ENCODE results near the gene CD109.
"Not testable (repeated sequence)": the region's sequence is repeated elsewhere in the genome, so short reads cannot be mapped to it uniquely, and the experiment has no call there.

The CD109 gene

DNA sequence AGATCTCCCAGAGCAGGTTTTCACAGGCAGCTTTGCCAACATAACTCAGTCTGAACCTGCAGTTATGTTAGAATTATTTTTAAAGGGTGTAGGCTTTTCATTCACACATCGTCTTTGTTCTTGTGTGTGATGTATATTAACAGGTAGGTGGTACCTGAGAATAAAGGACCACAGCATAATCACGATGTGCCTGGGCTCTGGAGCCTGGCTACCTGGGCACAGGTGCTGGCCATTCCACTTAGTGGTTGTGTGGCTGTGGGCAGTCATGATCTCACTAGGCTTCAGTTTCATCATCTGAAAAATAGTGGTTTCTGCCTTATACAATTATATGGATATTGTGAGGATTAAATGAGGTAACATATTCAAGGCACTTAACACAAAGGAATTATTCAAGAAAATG, 6.4 kb downstream of the CD109 start:
- TF ChIP-seq GATA1 (IDR thresholded peaks at IDR 0.05; ENCODE audit: low read depth, low read length), result no peak
- no peak for TF ChIP-seq POLR2A (IDR thresholded peaks at IDR 0.05; ENCODE audit: low read length)
- DNase-seq, result no peak

DNA sequence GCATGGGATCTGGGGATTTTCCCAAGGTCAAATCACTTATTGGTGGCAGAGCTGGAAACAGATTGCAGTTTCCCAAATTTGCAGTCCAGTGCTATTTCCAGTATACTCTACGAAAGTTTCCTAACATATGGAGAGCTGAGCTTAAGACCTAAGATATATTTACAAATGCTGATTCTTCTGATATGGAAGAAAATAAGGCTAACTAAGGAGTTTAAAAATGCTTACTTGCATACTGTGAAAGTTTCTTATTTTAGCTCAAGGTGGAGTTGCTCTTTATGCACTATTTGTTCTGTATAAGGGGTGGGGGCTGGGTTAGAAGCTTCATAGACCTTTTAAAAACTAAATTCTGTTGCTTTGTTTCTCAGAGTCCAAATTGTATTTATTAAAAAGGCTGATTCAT, 7.5 kb downstream of the CD109 start:
- TF ChIP-seq POLR2A (IDR thresholded peaks at IDR 0.05; ENCODE audit: low read length), result no peak
- no peak for TF ChIP-seq GATA1 (IDR thresholded peaks at IDR 0.05; ENCODE audit: low read depth, low read length)
- no peak for DNase-seq

DNA sequence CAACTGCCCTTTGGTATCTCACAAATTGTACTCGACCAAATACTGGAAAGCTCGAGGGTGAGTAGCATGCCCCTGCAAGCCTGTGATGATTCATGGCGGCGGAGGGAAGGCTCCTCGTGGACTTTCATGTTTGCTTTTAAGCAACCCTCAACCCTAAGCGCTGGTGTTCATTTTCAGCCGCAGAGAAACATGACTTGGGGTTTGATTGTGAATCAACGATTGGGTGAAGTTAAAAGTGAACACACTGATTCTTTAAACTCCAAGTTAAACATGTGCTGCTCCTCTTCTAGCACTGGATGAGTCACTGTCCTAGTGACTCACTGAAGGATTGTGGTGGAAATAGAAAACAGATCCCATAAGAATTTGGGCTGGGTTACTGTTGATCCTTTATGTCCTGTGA, 8.3 kb downstream of the CD109 start:
- no peak for DNase-seq
- TF ChIP-seq GATA1 (IDR thresholded peaks at IDR 0.05; ENCODE audit: low read depth, low read length) (no peak), POLR2A (IDR thresholded peaks at IDR 0.05; ENCODE audit: low read length) (no peak)

DNA sequence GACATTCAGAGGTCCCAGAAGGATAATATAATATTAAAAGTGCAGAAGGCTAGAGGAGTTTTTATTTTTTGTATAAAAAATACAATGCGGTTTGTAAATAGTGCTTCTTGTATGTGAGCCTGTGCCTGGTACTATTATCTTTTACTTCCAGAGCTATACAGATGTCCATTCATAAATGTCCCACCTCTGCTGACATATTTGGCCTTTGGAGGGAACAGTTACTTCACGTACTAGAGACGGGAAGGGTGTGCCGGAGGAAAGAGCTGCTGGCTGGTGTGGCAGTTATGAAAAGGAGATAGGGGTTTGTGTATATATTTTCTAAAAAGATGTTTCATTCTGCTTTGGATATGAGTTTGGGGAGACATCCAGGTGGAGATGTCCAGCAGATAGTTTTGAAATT, 8.8 kb downstream of the CD109 start:
- TF ChIP-seq GATA1 (IDR thresholded peaks at IDR 0.05; ENCODE audit: low read depth, low read length) (no peak), POLR2A (IDR thresholded peaks at IDR 0.05; ENCODE audit: low read length) (no peak)
- DNase-seq, result no peak

DNA sequence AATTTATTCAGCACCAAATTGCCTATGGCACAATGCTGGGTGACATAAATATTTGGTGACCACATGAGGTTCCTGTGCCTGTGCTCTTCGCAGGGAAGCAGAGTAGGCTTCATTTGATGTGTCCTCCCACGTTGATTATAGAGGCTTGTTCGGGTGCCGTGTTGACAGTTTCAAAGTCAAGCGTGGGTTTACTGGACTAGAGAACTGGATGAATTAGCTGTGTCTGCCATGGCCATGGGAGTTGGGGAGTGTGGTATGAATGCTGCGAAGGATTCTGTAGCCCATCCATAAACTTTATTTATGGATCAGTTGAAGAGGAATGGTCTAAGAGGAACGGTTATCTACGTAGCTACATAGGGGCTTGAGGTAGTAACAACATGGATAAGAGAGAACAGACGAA, 11.0 kb downstream of the CD109 start:
- TF ChIP-seq GATA1 (IDR thresholded peaks at IDR 0.05; ENCODE audit: low read depth, low read length) (no peak), POLR2A (IDR thresholded peaks at IDR 0.05; ENCODE audit: low read length) (no peak)
- no peak for DNase-seq

DNA sequence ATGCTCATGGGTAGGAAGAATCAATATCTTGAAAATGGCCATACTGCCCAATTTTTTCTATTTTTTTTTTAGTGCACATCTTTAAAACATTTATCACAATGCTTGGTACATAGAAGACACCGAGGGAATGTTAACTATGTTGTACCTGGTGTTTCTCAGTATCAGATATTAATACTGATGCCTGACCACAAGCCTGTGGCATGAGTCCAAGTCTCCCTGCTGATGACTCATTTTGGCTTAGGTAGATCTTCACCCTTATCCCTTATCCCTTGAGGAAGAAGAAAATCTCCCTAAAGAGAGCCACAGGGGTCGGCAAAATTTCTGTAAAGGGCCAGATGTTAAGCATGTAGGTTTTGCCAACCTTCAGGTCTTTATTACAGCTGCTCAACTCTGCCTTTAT, 14.5 kb downstream of the CD109 start:
- TF ChIP-seq GATA1 (IDR thresholded peaks at IDR 0.05; ENCODE audit: low read depth, low read length), result no peak
- TF ChIP-seq POLR2A (IDR thresholded peaks at IDR 0.05; ENCODE audit: low read length), result no peak
- peak in 1 of 2 experiments; percentile 5 for DNase-seq

DNA sequence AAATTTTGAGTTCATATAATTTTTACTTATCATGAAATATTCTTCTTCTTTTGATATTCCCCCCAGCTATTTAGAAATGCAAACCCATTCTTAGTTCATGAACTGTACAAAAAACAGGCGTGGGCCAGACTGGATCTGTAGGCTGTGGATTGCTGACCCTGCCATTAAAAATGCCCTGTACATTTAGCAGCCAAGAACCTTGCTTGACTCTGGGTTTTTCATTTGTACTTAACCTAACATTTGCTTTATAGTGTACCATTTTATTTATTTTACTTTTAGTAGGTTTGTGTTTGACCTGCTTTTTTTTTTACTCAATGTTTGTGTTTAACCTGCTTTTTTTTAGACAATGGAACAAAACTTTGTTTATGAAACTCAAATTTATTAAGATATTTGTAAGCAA, 14.9 kb downstream of the CD109 start:
- DNase-seq, result no peak
- no peak for TF ChIP-seq POLR2A (IDR thresholded peaks at IDR 0.05; ENCODE audit: low read length)
- no peak for TF ChIP-seq GATA1 (IDR thresholded peaks at IDR 0.05; ENCODE audit: low read depth, low read length)

DNA sequence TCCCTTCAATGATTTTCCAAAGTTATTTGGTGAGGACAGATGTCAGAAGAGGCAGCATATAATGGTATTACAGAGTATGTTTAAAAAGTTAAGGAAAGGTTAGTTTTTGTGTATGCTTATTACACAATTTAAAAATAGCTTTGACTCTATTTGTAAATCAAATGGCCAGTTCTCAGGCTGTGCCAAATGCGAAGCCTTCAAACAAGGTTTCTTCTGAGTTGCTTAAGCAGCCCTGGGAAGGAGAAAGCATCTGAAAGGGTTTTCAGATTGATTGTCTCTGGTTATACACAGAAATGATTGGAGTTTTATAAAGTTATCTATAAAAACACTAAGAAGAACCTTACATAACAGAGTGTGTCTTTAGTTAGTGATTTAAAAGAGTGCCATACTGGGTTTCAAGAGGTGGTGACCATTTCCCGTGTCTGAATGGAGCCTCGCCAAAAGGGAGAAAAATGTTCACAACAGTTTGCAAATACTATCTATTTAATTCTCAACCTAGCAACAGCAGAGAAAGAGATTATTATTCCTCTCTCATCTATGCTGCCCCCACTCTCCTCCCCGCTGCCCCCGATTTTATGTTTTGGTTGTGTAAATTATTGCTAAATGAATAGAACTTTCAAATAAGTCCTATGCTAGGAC, 16.7 kb downstream of the CD109 start:
- no peak for DNase-seq
- TF ChIP-seq POLR2A (IDR thresholded peaks at IDR 0.05; ENCODE audit: low read length), result no peak
- TF ChIP-seq GATA1 (IDR thresholded peaks at IDR 0.05; ENCODE audit: low read depth, low read length), result no peak

DNA sequence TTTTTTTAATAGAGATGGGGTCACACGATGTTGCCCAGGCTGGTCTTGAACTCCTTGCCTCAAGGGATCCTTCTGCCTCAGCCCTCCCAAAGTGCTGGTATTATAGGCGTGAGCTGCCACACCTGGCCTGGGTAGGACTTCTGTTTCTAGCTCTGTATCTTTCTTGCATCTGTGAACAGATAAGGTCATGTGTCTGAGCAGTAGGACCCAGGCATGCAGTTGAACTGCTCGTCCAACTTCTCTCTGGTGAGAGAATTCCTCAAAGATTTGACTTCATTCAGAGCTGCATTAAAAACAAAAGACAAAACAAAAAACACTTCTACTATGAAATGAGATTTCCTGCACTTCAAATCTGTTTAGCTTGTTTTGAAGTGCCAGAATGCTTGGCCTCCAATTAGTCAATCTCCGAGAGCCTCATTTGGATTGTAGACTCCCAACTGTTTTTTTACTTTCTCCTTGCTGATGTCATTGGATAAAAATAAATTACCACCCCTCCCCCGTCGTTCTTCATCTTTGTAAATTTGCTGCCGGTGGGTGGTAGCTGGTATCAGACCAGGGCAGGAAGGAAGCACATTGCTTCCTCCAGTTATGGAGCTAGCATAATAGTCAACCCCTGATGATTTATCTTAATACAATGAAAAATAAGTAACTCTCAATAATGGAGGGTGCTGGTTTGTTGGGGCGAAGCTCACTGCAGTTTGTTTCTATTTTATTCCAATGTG, 17.6 kb downstream of the CD109 start:
- TF ChIP-seq GATA1 (IDR thresholded peaks at IDR 0.05; ENCODE audit: low read depth, low read length) (no peak), POLR2A (IDR thresholded peaks at IDR 0.05; ENCODE audit: low read length) (no peak)

DNA sequence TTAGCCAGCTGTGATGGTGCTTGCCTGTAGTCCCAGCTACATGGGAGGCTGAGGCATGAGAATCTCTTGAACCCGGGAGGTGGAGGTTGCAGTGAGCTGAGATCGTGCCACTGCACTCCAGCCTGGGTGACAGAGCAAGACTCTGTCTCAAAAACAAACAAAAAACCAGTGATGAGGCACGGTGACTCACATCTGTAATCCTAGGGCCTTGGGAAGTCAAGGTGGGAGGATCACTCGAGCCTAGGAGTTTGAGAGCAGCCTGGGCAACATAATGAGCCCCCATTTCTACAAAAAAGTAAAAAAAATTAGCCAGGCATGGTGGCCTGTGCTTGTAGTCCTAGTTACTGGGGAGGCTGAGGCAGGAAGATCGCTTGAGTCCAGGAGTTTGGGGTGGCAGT, 19.1 kb downstream of the CD109 start:
- DNase-seq, result not testable (repeated sequence)

More for the DNA sequence above, 17.6 kb downstream of the CD109 start:
- no peak for DNase-seq

DNA sequence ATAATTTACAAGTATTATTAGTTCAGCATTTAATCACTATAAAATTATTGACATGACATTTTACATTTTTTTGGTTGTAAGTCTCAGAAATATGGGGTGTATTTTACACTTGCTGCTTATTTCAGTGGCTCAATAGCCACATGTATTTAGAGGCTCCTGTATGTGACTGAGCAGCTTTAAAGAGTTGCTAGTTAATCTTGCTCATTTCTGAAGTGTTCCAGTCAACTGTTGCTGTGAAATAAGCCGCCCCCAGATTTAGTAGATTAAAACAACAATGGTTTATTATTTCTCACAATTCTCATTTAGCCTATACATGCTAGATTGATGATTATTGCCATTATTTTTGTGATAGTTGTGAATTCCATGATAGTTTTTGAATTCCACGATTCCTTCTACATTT, 23.0 kb downstream of the CD109 start:
- TF ChIP-seq GATA1 (IDR thresholded peaks at IDR 0.05; ENCODE audit: low read depth, low read length) (no peak), POLR2A (IDR thresholded peaks at IDR 0.05; ENCODE audit: low read length) (no peak)
- no peak for DNase-seq

DNA sequence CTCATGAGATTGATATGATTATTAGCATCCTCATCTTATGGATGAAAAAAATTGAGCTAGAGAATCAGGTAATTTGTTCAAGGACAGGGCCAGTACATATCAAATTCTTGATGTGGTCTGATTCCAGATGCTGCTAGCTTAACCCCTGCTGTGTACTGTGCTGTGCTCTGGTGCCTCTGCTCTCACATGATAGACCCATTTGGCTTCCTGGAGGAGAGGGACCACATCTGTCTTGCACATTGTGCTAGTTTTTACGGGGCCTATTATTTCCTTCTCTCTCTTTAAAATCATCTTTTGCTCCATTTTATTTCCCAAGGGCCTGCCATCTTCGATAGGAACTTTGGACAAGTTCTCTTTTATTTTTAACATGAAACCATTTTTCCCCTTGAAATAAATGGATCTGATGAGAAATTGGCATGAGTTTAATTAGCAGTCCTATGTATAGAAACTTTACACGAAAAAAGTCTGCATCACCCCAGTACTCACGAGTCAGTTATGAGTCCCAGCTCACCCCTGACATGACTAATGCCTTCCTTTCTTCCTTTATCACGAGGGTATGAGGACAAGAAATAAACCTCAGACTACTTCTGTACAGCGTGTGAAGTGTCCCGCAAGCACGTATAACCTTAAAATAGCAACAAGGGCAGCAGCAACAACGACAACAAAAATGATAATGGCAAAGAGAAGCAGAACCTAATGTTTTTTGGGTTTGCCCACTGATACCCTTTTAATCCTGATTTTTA, 26.5 kb downstream of the CD109 start:
- DNase-seq, result no peak
- TF ChIP-seq GATA1 (IDR thresholded peaks at IDR 0.05; ENCODE audit: low read depth, low read length) (no peak), POLR2A (IDR thresholded peaks at IDR 0.05; ENCODE audit: low read length) (no peak)

DNA sequence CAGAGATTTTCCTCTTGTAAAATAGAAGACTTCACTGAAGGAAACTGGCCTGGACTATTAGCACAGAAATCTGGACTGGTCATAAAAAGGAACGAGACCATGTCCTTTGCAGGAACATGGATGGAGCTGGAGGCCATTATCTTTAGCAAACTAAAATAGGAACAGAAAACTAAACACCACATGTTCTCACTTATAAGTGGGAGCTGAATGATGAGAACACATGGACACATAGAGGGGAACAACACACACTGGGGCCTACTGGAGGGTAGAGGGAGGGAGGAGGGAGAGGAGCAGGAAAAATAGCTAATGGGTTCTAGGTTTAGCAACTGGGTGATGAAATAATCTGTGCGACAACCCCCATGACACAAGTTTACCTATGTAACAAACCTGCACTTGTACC, 27.5 kb downstream of the CD109 start:
- not testable (repeated sequence) for DNase-seq

DNA sequence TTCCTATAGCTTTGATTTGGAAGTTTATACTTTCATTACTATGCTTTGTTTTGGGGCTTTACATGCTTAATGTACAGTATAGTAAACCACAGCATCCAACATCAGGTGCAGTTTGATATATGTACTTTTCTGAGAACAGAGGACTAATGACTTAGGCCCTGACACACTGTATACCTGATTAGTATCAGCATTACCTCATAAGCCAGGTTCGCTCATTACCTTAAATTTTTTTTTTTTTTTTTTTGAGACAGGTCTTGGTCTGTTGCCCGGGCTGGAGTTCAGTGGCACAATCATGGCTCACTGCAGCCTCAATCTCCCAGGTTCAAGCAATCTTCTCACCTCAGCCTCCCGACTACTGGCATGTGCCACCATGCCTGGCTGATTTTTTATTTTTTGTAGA, 28.4 kb downstream of the CD109 start:
- TF ChIP-seq POLR2A (IDR thresholded peaks at IDR 0.05; ENCODE audit: low read length) (no peak), GATA1 (IDR thresholded peaks at IDR 0.05; ENCODE audit: low read depth, low read length) (no peak)
- DNase-seq, result no peak

DNA sequence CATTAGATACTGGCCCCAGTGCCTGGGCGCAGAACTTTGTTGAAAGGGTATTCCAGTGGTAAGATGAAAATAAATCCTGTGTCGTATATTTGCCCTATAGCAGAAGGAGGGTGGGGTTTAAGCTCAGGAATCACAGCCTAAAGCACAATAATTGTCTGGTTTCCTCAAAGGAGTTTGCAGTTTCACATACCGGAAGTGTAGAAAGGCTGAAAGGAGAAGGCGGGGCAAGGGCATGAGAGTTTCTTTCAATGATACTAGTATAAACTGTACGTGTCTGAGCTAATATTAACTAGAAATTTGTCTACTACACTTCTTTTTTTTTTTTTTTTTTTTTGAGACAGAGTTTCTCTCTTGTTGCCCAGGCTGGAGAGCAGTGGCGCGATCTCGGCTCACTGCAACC, 29.2 kb downstream of the CD109 start:
- not testable (repeated sequence) for DNase-seq

Data from erythroblast (primary cell).